HG03432 (cell line): ENCODE data around the gene MRPL2.

Source experiments
- ATAC-seq: cut with Tn5 transposase; IDR thresholded peaks from one replicate; pipeline ENCODE4 v1.9.1; 2021; ENCODE audit warnings: mild to moderate bottlenecking, moderate library complexity; ENCODE audit not compliant: unreplicated experiment

The MRPL2 gene

GRCh38 chr6:43021270-43022047 is 37.8 kb downstream of the MRPL2 start, which contains the start of gene RRP36:
Gene RRP36, plus strand, starts transcription at chr6:43021623. Its CDS starts 32 bp downstream, at chr6:43021655.
- peak; percentile 78 for ATAC-seq

GRCh38 chr6:43020847-43021246 is 38.4 kb downstream of the MRPL2 start:
- ATAC-seq, result no peak

GRCh38 chr6:43020052-43020705 is 39.1 kb downstream of the MRPL2 start:
- no peak for ATAC-seq

GRCh38 chr6:43019152-43019551 is 40.1 kb downstream of the MRPL2 start:
- ATAC-seq, result no peak

- ATAC-seq, result no peak
Observed at GRCh38 chr6:43016943-43017334, 42.3 kb downstream of the MRPL2 start.

GRCh38 chr6:43016176-43016942 is 42.9 kb downstream of the MRPL2 start:
- ATAC-seq, result no peak

- ATAC-seq, result no peak
Observed at GRCh38 chr6:43014434-43014909, 44.8 kb downstream of the MRPL2 start.

GRCh38 chr6:43013843-43014433 is 45.3 kb downstream of the MRPL2 start, which contains the start of the genes KLHDC3 and MEA1:
Gene KLHDC3, plus strand, starts transcription at chr6:43014249. Its CDS starts 2,944 bp downstream, at chr6:43017193.
Gene MEA1, minus strand, starts transcription at chr6:43013946. Its CDS starts 133 bp downstream, at chr6:43013813.
- ATAC-seq, result peak; percentile 87

GRCh38 chr6:43013097-43013842 is 46.0 kb downstream of the MRPL2 start:
- peak; percentile 17 for ATAC-seq

- no peak for ATAC-seq
Observed at GRCh38 chr6:43012364-43012763, 46.9 kb downstream of the MRPL2 start.

GRCh38 chr6:43011207-43011606 is 48.0 kb downstream of the MRPL2 start:
- no peak for ATAC-seq

GRCh38 chr6:43009124-43009523 is 50.1 kb downstream of the MRPL2 start:
- no peak for ATAC-seq

- ATAC-seq, result no peak
Observed at GRCh38 chr6:43007126-43007525, 52.1 kb downstream of the MRPL2 start.

- no peak for ATAC-seq
Observed at GRCh38 chr6:43006251-43006650, 53.0 kb downstream of the MRPL2 start.

- no peak for ATAC-seq
Observed at GRCh38 chr6:43005844-43006243, 53.4 kb downstream of the MRPL2 start.
